Activated CD8-positive, alpha-beta memory T cell treated with anti-CD3 and anti-CD28 coated beads, Interleukin-2, amount 50 U/mL, for 4 hours (primary cell): ENCODE measurements around the gene DHX15.
"Not testable (repeated sequence)": the region's sequence is repeated elsewhere in the genome, so short reads cannot be mapped to it uniquely, and the experiment has no call there.

Experiments used
- DNase-seq: peaks from one replicate; pipeline ENCODE4 v3.0.0-alpha.2; 2020

Gene DHX15

DNA sequence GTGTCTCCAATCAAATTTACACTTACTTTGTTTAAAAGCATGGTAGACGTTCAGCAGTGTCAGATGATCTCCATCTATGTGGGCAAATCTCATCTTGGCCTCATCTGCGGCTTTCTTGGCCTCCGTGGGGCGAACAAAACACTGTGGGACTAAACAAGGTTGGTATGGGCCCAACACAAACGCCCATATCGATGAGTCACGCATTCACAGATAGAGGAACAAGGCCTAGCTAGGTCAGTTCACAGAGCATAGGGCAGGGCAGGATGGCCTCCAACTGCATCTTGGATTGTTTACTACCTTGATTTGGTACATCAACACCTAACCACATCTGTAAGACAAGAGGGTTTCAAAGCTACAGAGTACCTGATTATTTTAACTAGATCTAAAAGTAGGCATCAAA lies 47.3 kb downstream of the DHX15 start:
- DNase-seq: no peak

DNA sequence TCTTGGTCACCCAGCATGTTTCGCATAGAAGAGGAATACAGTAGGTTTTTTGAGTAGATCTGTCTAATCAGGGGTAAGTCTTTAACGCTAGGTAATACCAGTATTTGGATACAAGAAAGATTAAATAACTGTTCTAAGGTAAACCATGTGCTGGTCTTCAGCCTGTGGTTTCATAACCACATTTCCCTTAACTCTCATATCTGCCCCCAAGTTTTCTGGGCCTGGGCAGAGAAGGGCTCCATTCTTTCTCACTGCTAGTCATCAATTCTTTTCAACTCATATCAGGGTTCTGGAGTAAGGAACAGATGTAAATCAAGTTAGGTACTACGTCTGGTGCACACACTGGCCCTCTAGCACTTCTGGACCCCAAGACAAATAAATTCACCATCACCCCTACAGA lies 49.0 kb downstream of the DHX15 start:
- no peak for DNase-seq

DNA sequence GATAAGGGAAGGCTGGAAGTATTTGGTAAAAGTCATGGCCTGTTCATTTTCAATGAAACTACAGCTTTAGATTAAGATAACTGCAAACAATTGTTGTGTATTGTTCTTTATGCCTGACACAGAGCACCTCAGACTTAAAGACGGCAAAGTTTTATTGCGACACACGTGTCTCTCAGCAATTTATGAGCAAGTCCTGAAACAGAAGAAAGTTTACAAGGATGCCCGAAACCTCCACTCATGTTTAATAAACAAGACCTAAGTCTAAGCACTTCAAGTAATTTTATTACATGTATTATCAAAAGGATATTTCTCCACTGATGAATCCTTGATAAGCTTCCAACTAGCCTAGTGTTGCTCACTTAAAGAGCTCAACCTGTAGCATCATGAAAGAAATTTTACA lies 51.0 kb downstream of the DHX15 start:
- no peak for DNase-seq

DNA sequence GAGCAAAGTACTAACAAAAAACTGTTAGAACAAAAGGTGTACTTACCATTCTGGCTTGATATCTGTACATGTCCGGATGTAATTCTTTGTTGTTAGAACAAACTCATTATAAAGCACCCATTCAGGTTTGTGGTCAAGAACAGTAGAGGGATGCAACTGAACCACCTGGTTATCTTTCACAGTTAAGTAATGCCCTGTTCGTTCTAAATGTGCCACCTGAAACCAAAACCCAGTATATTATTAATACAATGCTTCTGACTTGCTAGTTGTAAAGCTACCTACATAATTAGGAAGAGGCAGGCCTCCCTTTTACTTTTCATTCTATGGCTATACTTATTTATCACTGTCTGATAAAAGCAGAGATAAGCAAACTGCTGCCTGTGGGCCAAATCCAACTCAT lies 54.8 kb downstream of the DHX15 start:
- no peak for DNase-seq

DNA sequence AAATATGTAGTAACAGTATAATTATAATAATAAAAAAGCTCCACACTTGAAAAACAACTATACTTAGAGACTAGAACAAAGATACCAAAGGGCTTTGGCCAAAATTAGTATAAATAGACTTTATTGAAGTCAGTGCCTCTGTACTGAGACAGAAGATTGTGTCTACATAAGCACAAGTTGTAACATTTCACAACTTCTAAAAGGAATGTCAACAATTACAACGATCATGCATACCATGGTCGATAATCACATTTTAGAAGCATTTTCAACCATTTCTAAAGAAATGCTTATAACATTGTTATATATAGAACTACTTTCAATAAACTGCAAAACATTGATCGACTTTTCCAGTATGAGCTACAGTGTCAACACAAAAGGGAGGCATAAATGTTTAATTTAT lies 57.0 kb downstream of the DHX15 start:
- DNase-seq: no peak

DNA sequence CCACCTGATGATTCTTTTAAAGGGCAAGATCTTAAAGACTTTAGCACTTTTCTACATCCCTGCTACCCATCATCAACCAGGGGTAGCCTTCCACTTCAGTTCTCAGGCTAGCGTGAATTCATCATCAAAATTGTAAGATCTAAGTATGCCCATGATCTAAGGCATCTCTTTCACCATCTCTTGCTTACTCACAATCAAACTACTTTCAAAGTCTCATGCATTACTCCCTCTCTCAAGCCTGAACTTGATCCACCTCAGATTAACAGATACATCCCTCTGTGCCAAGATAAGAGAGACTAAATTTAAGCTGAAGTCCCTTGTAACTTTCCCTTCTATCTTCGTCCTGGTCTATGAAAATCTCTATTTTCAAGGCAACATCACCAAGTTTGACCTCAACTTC lies 62.8 kb downstream of the DHX15 start:
- DNase-seq: no peak

DNA sequence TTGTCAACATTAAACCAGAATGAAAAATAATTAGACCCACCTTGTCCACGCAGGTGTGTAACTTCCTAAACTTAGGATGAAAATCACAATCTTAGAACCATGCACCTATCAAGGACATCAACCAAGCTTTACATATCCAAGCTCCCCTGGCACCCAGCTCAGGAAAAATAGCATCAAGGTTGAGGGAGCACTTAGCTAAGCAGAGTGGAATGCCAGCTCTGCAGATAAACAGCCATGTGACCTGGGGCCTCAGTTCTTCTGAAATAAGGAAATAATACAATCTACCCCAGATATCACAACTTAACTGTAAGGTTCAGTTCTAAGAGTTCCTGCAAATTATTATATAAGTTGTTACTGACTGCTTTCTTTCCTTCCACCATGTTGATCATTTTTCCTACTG lies 64.7 kb downstream of the DHX15 start:
- DNase-seq: no peak

DNA sequence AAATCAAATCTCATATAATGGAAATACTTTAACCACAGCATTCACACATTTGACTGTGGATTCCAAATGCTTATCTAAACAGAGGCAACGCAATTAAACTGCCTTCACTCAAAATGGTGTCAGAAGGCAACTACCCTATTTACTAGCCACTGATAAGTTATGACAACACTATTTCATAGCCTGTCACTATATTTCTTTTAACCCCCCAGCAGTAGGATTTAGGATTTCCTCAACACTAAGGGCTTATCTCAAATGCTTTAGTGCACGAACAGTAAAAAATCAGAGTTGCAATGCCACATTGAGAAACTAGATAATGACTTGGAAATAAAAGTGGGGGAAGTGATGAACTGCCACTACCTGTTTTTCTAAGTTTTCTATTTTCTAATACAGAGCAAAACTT lies 66.7 kb downstream of the DHX15 start:
- no peak for DNase-seq

DNA sequence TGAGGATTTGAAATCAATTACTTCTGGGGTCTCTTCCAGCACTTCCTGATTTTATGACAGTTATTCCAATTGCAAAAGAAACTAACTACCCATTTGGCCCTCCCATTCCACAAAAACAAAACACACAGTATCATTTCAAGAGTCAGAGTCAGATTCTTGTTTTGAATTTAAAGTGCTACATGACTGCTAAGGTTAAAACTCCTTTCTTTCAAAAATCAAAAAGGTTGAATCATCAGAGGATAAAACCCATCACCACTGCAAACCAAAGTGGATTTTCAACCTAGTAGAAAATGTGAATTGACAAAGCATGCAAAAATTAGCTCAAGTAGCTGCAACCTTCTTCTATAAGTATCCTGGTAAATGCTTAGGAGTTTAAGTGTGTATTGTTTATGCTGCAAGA lies 67.4 kb downstream of the DHX15 start:
- no peak for DNase-seq

DNA sequence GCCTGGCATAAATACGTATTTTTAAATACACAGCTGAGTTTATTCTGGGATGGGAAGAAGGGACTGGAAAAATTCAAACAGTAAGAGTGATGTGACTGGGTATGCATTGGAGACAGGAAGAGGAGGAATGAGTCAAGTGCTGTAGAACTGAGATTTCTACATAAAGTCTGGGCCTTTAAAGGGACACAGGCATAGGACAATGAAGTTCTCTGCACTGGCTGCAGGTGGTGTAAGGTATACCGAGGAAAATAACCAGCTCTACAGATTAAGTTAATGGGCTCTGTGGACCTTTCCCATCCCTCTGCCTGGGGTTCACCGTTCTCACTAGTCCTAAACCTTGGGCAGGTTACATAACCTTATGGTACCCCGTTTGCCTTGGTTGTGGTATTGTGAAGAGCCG lies 68.7 kb downstream of the DHX15 start:
- no peak for DNase-seq

DNA sequence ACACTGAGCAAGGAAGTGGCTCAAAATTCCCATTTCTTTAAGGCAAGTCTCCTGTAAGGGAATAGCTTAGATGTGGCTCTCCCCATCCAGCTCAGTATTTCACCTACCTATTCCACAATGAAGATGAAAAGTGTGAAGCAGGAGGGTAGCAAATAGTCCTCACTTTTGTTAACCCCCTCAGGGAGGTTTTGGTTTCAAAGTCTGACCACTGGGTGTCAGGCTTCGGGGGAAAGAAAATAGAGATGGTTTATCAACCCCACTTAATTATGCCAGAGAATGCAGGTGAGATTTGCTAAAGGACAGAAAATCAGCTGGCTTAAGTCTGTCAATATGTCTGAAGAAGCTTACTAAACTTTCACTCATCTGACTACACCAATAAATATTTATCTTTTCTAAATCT lies 69.5 kb downstream of the DHX15 start:
- no peak for DNase-seq

DNA sequence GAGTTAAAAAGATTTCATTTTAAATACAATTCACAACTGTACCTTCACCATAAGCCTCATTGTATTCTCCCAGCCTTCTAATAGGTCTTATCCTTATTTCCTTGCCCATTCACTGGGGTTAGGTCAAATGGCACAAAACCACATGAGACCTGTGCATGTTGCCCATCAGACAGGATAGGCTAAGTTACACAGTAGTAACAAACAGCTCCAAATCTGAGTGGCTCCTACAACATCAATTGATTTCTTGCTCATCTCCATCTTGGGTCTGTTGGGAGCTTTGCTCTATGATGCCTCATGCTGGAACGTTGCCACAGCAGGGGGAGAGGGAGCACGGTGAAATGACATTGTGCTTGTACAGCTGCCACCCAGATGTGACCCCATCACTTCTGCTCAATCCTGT lies 70.6 kb downstream of the DHX15 start:
- DNase-seq: no peak

DNA sequence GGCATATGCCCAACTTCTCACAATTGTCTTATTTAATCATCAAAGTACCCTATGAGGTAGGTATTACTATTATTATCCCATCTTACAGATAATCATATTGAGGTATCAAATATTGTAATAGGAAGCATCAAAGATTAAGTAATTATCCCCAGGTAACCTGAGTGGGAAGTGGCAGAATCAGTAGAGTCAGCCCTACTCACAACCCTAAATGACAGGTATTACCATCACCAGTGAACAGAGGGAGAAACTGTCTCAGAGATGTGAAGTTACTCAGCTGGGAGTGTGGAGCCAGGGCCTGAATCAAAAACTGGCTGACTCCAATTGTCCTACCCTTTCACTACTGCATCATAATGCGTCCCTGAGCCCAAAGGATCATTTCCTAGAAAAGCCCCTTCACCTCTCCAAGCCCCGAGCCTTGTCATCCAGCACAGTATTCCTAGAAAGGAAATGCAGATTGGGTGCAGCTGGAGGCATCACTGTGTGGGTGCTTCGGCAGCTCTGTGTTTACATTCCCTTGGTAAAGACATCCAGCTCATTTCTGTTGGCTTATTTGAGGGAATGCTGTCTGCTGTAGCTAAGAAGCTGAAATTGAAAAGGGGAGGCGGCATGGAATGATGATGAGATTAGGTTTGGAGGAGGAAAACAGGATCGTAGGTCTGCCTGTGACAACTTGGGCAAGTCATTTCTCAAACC lies 72.8 kb downstream of the DHX15 start:
- no peak for DNase-seq

DNA sequence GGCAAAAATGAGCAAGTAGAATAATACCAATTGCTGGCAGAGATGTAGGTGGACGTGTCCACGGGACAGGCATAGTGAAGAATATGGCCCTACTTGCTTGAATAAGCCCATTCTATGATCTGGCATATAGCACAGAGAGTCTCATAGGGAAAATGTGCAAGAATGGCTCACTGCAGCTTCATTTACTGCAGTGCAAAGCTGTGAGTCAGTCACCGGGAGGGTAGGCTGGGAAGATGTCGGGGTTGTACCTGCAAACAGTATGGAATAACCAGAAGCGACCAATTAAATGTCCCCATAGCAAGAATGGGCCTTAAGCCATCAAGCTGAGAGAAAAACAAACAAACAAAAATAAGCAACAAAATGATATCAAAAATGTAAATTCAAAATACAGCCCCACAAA lies 74.3 kb downstream of the DHX15 start:
- no peak for DNase-seq

DNA sequence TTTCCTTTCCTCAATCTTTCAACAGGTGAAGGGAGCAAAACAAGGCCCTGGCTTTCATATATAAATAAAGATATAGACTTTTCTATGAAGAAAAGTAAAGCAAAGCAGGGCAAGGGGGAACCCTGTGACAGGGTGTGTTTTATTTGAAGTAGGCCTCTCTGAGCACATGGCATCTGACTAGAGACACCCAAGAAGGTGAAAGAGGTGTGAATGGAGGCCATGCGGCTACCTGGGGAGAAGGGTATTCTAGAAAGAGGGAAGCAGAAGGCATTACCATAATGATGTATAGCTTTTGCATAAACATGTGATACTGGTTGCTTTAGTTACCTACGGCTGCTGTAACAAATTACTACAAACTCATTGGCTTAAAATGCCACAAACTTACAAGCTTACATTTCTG lies 75.8 kb downstream of the DHX15 start:
- no peak for DNase-seq

DNA sequence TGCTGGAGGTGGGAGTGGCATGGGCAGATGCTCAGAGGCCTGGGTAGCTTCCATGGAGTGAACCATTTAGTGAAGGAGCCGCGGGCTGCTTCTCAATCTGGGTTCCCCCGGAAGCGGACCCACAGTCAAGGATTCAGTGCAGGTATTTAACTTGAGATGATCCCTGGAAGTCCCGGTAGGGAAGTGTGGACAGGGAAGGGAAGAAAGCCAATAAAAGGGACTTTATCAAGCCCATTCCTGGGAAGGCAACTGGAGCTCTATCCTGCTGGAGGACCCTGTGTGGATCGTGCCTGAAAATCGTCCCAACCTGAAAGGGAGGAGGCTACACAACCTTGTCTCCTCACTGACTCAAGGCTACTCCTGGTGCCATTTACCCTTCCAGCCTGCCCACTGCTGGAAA lies 76.9 kb downstream of the DHX15 start:
- no peak for DNase-seq

DNA sequence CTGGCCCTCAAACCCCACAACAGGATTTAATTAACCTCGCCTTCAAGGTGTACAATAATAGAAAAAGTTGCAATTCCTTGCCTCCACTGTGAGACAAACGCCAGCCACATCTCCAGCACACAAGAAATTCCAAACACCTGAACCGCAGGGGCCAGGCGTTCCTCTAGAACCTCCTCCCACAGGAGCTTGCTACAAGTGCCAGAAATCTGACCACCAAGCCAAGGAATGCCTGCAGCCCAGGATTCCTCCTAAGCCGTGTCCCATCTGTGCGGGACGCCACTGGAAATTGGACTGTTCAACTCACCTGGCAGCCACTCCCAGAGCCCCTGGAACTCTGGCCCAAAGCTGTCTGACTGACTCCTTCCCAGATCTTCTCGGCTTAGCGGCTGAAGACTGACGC lies 81.3 kb downstream of the DHX15 start:
- DNase-seq: not testable (repeated sequence)

DNA sequence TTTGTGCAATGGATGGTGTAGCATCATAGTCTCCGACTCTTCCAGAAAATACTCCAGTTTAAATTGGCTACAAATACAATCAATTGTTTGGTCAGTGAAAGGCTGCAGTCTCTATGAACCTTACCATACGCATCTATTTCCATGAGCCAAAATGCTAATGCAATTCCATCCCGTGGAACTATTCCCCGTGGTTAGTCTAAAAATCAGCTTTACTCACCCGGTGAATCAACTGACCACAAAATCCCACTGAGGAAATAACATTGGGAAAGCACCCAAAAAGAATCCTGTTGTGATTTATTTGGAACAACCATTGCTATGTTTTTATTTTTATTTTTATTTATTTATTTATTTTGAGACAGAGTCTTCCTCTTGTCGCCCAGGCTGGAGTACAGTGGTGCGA lies 87.1 kb downstream of the DHX15 start:
- no peak for DNase-seq

DNA sequence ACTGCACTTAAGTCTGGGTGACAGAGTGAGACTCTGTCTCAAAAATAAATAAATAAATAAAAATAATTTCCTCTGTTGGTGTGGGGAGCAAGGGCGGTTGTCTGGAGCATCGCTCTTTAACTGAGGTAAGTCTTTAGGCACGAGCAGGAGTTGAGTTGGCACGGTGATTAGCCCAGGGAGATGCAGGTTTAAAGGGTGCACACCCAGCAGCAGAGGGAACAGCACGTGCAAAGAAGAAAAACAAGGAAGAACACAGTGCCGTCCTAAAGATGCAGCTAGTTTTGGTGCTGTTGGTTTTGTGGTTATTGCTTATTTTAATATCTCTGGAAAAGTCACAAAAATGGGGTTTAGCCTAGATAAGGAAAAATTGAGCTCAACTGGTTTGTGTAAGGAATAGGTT lies 87.8 kb downstream of the DHX15 start:
- DNase-seq: no peak

DNA sequence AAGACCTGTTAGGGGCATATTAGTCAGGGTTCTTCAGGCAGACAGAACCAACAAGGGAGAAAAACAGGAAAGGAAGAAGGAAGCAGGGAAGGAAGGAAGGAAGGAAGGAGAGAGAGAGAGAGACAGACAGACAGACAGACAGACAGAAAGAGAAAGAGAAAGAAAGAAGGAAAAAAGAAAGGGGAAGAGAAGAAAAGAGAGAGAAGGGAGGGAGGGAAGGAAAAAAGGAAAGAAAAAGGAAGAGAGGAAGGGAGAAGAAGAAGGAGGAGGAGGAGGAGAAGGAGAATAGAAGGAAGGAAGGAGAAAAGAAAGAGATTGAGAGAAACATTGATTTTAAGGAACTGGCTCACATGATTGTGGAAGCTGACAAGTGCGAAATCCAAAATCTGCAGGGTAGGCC lies 89.0 kb downstream of the DHX15 start:
- DNase-seq: no peak

DNA sequence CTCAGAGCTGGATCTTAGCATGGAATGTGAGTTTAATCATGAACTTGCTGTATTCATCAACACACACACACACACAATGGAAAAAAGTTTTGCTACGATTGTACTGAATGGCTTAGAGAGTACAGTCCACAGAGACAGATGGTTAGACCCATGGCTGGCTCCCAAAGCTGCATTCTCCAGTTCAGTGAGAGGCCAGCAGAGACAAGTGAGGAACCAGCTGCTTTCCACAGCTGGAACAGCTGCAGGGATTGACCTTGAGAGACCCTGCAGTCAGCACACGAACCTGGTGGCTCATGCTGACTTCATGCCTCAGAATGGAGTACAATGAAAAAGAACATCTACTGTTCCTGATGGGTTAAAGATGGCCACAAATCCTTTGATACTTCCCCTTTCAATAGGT lies 94.5 kb downstream of the DHX15 start:
- DNase-seq: no peak

DNA sequence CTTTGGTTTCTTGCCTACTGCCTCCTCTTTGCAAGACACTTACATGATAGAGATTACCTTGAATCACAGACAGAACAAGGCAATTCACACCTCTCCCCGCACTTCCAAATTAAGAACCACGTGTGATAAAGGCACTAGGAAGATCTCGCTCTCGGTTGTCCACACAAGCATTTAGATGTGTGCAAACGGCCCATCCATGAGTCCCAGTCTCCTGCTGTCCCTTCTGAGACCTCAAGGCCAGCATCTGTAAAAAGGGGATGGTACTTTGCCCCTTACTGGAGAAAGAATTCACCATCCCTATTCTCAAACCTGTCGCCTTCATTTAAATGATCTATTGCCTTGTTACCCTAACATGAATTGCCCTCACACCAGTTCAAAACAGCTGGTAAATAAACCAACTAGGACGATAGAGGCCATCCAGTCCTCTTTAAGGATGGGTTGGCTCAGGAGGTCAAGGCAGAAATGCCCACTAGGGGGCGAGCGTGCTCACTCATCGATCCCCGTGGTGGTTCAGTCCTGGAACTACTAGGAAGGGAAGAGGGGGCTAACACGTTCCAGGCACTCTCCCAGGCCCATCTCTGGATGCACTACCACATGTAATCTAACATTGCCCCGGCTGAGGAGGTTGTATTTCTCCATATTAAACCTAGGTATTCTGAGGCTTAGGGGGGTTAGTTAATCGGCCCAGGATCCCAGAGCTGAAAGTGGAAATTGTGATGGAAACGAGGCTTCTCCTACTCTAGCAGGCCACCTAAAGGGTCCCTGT lies 95.8 kb downstream of the DHX15 start:
- peak; percentile 54 for DNase-seq

DNA sequence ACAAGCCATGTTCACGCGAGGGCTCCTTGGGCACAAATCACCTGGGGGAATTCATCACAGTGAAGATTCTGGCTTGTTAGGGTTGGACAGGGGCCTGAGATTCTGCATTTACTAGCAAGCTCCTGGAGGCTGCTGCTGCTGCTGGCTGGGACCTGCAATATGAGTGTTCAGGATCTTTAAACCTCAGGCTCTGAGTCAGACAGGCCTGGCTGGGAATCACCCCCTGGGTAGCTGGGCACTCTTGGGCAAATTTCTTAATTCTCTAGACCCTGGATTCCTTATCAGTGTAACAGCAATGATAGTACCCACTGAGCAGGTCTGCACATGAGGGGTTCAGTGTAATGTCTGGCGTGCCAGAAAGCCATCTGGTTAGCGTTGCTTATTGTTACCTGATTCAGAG lies 101.5 kb downstream of the DHX15 start:
- no peak for DNase-seq

DNA sequence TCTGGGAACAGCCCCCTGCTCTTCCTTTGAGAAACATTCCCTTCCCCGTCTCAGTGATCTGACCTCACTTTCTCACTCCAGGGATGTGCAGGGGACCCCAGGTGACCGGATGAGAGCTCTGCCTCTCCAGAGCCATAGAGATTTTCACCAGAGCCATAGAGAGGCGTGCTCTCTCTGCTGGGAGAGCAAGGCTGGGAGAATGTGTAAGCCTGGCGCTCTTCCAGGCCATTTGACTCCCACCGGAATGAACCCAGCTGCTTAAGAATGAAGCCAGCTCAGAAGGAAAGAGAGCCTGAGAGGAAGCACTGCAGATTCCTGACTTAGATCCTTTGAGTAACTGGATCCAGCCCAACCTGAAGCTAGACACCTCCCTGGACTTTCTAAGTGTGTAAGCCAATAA lies 106.4 kb downstream of the DHX15 start:
- no peak for DNase-seq
